LNCAP (cell line): ENCODE measurements around the gene FAM53C.

ENCODE experiments used
- TF ChIP-seq, protein P1 (sequence below): fragments of 450-650 bp; IDR thresholded peaks from 2 replicates; pipeline ENCODE4 v1.5.1; 2017; ENCODE audit warnings: mild to moderate bottlenecking

Gene FAM53C

DNA sequence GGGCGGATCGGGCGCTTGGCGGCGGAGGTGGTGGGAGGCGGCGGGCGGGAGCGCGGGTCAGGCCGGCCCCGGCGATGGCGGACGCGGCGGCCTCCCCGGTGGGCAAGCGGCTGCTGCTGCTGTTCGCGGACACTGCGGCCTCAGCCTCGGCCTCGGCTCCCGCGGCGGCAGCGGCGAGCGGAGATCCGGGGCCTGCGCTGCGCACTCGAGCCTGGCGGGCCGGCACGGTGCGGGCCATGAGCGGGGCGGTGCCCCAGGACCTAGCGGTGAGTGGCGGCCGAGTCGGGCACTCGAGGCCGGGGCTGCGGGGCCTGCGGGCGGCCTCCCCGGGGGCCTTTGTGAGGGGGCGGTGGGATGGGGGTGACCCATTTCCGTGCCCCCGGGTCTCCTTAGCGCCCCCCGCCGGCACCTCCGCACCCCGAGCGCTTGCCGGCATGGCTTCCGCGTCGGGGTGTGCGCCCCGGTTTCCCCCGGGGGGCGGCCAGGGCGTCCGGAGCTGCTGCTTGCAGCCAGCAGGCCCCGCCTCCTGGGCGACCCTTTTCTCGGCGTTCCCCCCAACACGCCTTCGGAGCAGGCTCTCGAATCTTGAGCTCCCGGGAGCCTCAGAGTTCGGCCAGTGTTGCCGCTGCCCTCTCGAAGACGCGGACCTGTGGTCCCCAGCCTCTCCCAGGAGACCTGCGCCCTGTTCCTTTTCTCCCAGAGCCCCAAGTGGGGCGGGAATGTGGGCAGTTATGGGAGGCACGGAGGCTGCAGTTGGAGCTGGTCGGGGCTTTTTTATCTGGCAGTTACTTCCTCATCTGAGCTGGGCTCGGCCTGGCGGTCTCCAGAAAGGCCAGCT is 14.9 kb downstream of the FAM53C start:
- TF ChIP-seq, protein P1, sequence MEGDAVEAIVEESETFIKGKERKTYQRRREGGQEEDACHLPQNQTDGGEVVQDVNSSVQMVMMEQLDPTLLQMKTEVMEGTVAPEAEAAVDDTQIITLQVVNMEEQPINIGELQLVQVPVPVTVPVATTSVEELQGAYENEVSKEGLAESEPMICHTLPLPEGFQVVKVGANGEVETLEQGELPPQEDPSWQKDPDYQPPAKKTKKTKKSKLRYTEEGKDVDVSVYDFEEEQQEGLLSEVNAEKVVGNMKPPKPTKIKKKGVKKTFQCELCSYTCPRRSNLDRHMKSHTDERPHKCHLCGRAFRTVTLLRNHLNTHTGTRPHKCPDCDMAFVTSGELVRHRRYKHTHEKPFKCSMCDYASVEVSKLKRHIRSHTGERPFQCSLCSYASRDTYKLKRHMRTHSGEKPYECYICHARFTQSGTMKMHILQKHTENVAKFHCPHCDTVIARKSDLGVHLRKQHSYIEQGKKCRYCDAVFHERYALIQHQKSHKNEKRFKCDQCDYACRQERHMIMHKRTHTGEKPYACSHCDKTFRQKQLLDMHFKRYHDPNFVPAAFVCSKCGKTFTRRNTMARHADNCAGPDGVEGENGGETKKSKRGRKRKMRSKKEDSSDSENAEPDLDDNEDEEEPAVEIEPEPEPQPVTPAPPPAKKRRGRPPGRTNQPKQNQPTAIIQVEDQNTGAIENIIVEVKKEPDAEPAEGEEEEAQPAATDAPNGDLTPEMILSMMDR = no peak; the same call in none of the 2 replicates

DNA sequence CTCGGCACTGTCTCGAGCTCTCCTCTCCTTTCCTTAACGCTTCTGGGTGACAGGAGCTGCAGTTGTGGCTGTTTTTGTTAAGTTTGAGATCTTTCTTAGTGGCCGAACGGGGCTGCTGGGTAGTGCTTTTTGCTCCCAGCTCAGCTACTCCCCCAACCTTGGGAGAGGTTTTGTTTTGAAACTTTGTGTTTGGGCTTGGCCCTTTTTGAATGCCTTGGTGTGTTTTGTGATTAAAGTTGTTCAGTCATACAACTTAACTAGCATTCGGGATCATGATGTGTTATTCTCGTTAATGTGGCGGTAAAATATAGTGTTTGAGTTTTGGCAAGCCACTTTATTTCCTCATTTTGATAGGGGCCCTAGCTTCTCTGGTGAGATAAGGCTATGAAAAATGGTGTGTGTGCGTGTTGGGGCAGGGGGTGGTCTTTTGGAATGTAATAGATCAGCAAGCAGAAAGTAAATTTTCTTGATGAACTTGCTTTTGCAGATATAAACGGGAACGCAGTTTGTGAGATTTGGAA is 15.6 kb downstream of the FAM53C start:
- TF ChIP-seq, protein P1 = no peak

DNA sequence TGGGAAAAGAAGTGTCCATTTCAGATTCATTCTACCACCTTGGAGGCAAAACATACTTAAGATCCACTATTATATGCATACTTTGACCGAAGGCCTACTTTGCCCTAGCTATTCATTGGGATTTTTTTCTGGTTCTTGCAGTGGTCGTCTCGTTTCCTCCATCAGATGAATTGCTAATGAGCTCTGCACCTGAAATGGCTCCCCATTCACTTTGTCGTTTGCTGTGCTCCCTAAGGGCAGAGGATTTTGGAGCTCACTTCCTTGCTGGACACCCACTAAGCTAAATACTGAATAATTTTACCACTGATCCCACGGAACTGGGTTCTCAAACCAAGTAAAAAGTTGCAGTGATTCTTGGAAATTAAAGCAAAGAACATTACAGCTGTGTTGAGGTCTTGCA is 16.3 kb downstream of the FAM53C start:
- TF ChIP-seq, protein P1 = no peak

DNA sequence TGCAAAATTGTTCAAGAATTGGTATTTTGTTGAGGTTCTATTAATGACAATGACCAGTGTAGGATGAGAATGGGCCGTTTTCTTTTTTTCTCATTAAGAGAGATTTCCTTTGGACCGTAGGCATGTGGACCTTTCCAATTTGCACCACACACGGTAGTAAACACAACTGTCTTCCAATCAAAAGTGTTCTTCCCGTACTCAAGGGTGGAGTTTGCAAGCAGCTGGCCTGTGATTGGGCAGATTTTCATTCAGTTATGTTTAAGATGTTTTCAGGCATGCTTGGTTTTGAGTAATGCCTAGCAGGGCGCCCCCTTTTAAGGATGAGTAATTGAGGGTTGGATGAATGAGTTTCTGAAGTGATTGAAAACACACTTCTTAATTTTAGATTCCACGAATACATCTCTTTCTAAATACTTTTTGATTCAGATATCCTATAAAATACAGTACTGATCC is 16.9 kb downstream of the FAM53C start:
- TF ChIP-seq, protein P1 = no peak; the same call in 1 of the 2 replicates

DNA sequence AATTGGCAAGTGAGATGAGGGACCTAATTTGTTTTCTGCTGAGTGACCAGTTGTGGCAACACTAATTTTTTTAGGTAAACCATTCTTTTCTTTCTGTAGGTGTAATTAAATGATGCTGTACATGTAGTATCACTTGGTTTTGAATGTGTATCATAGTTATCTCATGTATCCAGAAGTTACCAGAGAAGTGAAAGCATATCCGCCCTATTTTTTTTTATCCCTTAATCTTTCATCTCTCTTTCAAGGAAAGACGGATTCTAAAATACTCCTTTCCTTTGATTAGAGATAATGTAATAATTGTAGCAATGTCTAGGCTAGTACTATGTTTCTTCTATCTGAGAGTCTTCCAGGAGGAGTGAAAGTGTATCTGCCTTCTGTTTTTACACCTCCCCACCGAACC is 21.6 kb downstream of the FAM53C start:
- TF ChIP-seq, protein P1 = no peak

DNA sequence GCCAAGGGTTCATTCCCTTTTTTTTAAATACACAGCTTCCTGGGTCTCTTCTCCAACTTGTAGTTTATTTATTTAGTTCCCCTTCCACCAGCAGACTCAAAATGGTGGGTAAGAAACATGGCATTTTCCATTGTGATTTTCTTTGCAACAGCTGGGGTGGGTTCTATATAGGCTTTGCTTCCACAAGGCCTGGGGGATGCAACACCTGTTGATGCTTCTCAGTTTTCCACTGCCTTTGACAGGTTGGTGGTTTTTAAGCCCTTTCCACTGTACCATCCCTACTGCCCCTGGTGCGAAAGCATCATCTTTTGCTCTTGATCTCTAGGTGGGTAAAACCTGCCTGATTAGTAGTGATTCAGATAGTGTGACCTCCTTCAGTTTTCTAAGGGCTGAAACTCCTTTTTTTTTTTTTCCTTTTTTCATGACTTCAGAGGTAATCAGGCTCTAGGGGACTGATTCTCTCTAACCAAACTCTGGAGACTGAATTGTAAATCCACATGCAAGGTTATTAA is 22.9 kb downstream of the FAM53C start:
- TF ChIP-seq, protein P1 = no peak

DNA sequence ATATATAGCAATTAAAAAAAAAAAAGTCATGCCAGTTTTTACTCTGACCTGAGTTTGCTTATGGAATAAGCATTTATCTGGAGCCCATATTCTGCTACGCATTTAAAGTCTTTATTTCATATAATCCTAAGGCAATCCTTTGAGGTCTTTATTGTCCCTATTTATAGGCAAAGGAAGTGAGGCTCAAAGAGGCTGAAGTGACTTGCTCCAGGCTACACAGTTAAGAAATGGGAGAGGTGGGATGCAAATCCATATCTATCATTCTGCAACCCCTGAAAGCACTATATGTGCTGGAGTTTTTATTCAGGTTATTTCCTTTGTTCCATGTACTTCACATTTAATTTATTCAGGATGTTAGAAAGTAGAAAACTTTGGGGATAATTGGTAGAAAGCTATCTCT is 26.5 kb downstream of the FAM53C start:
- TF ChIP-seq, protein P1 = no peak
